Activated T-cell treated with anti-CD3 and anti-CD28 coated beads, Interleukin-2, amount 50 U/mL, for 72 hours (primary cell): ENCODE measurements around the gene CYP27A1. TPM values are rescaled to one million over a fixed set of nuclear protein-coding genes. Genes with fewer than 3 reads are reported as not detected.
"Not testable (repeated sequence)": the region's sequence is repeated elsewhere in the genome, so short reads cannot be mapped to it uniquely, and the experiment has no call there.

Source experiments
- ATAC-seq, 2 donors: fragments of 150-1000 bp; cut with Tn5 transposase; replicated peaks in 1 of 2; 2 replicates each; pipeline ENCODE4 v1.10.0; 2021; ENCODE audit warnings: moderate library complexity in 2 of 2, mild to moderate bottlenecking in 1 of 2
- DNase-seq, 2 donors: peaks; one replicate each; pipeline ENCODE4 v3.0.0; 2021 to 2022; ENCODE audit warnings: mixed read lengths in 1 of 2
- H3K27ac Mint-ChIP-seq: one replicate; pipeline ENCODE4 v1.8.0; 2022; ENCODE audit warnings: mild to moderate bottlenecking, moderate library complexity, mixed read lengths
- H3K27me3 Mint-ChIP-seq: one replicate; pipeline ENCODE4 v1.8.0; 2022; ENCODE audit warnings: low read depth, mixed read lengths
- H3K36me3 Mint-ChIP-seq, 2 donors: one replicate each; pipeline ENCODE4 v1.8.0; 2022; ENCODE audit warnings: mixed read lengths in 2 of 2, mild to moderate bottlenecking in 1 of 2; ENCODE audit not compliant: insufficient read depth in 2 of 2
- H3K4me1 Mint-ChIP-seq: one replicate; pipeline ENCODE4 v1.8.0; 2022; ENCODE audit warnings: low read depth, mixed read lengths
- H3K4me3 Mint-ChIP-seq, 2 donors: one replicate each; pipeline ENCODE4 v1.8.0; 2022; ENCODE audit warnings: mild to moderate bottlenecking in 2 of 2, mixed read lengths in 2 of 2, moderate library complexity in 2 of 2
- H3K9me3 Mint-ChIP-seq, 2 donors: one replicate each; pipeline ENCODE4 v1.8.0; 2022; ENCODE audit warnings: mixed read lengths in 2 of 2
- total RNA-seq, 2 donors: library from RNA; stranded (reverse); gene quantifications; one replicate each; pipeline ENCODE4 v1.2.3, GENCODE V29; 2022

Gene CYP27A1
- total RNA-seq, 2 donors from 2014 or later: 0.30 to 0.31 TPM

DNA sequence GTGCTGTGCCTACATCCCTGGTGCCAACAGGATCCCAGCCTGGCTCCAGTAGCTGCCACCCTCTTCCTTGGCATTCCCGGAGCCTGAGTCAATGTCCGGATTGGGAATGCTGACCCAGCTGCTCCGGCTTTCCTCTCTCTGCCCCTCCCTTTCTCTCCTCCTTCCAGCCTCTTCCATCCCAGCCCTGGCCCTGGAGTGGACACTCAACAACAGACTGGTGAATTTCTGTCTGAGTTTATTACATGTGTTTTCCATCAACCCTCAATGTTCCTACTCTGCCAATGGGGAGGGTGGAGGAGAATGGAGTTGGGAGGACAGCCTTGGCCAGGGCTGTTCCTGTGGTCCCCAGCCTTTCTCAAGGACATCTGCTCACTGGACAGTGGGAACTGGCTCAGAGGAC is 50.6 kb downstream of the CYP27A1 start:
- DNase-seq (no peak), ATAC-seq (no peak)
- no peaks in the 10 kb centered on the region for H3K4me1 Mint-ChIP-seq
- H3K36me3 Mint-ChIP-seq: peaks cover 0 to 2% of the 10 kb centered on the region in 2 donors
- no peak overlapping the region for H3K27ac Mint-ChIP-seq
- H3K27me3 Mint-ChIP-seq: peaks cover 31% of the 10 kb centered on the region
- peaks cover 0 to 4% of the 10 kb centered on the region in 2 donors for H3K9me3 Mint-ChIP-seq
- no peak overlapping the region for H3K4me3 Mint-ChIP-seq

DNA sequence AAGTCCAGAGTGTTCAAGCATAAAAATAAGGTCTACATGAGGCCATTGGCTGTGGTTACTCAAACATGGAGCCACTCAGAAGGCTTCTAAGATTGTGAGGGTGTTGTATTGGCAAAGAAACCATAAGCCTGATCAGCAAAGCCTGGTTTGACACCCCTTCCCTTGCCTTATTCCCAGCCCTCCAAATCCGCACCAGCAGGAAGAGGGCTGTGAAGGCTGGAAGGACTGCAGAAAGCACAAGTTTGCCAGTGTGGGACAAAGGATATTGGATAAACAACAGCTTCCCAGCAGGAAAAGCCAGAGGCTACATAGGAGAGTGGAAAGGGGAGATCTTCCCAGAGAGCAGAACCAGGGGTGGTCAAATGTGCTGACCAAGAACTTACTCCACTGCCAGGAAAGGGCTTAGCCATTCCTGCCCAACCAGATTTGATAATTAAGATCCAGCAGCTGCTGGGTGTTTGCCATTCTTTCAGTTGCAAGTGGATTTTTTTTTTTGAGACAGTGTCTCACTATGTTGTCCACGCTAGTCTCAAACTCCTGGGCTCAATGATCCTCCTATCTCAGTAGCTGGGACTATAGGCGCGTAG is 51.2 kb downstream of the CYP27A1 start:
- DNase-seq (no peak), ATAC-seq (no peak)
- Mint-ChIP-seq H3K4me1 (no peaks in the 10 kb centered on the region), H3K36me3 (peaks cover 0 to 2% of the 10 kb centered on the region in 2 donors), H3K9me3 (peaks cover 0 to 4% of the 10 kb centered on the region in 2 donors), H3K27ac (no peak overlapping the region), H3K4me3 (no peak overlapping the region), H3K27me3 (peaks cover 31% of the 10 kb centered on the region)

DNA sequence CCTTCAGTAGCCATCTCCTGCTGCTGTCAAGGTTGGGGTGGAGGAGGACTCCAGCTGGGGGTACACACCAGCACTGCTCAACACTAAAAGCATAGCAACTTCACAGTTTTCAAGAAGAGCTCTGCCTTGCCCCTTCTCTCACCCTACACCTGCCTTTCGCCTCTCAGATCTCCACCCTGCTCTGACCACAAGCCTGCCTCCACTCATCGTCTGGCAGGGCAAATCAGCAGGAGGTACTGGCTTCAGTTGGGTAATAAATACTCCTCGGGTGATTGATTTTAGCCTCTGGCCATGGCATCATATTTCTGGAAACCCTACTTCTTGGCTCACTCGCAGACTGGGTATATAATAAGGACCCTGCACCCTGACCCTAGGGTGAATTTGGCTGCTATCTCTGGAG is 52.7 kb downstream of the CYP27A1 start:
- Mint-ChIP-seq H3K27ac (no peak overlapping the region), H3K4me1 (no peaks in the 10 kb centered on the region), H3K4me3 (no peak overlapping the region), H3K27me3 (peaks cover 43% of the 10 kb centered on the region), H3K36me3 (peaks cover 0 to 2% of the 10 kb centered on the region in 2 donors), H3K9me3 (peaks cover 0 to 4% of the 10 kb centered on the region in 2 donors)
- no peak for ATAC-seq
- DNase-seq: no peak

DNA sequence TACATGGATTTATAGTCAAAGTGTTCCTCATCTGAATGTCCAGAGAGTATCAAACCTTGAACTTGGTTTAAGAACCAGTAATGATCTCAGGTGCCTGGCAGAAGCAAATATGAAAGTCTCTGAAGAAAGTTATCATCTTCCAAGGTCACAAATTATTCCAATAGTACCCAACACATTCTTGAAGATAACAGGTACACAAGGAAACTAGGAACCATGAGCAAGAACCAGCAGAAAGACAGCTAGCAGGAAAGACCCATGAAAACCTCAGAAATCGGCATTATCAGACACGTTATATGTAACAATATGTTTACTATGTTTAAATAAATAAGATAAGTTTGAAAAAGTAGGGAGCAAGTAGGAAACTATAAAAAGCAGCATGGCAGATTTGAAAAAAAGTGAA is 55.5 kb downstream of the CYP27A1 start:
- Mint-ChIP-seq H3K27me3 (peaks cover 37% of the 10 kb centered on the region), H3K4me1 (no peaks in the 10 kb centered on the region), H3K36me3 (peaks cover 0 to 2% of the 10 kb centered on the region in 2 donors), H3K4me3 (no peak overlapping the region), H3K9me3 (peaks cover 0 to 4% of the 10 kb centered on the region in 2 donors), H3K27ac (no peak overlapping the region)
- no peak for ATAC-seq
- no peak for DNase-seq

DNA sequence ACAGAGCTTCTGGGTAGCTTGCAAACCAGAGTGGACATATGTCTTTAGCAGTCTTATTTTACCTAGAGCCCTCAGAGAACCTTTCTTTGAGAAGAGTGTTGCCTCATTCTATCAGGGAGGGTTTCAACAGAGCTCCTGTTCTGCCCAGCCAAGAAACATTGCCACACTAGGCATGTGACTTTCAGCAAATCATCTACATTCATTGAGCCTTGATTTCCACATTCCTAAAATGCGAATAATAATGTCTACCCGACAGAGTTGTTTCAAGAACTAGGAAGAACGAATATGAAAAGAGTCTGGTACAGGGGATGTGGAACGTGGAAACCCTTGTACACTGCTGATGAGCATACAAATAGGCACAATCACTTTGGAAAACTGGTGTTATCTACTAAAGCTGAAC is 57.5 kb downstream of the CYP27A1 start:
- ATAC-seq (no peak), DNase-seq (no peak)
- Mint-ChIP-seq H3K27ac (no peak overlapping the region), H3K27me3 (peaks cover 35% of the 10 kb centered on the region), H3K4me1 (no peaks in the 10 kb centered on the region), H3K36me3 (peaks cover 0 to 2% of the 10 kb centered on the region in 2 donors), H3K4me3 (no peak overlapping the region), H3K9me3 (peaks cover 3 to 4% of the 10 kb centered on the region in 2 donors)

DNA sequence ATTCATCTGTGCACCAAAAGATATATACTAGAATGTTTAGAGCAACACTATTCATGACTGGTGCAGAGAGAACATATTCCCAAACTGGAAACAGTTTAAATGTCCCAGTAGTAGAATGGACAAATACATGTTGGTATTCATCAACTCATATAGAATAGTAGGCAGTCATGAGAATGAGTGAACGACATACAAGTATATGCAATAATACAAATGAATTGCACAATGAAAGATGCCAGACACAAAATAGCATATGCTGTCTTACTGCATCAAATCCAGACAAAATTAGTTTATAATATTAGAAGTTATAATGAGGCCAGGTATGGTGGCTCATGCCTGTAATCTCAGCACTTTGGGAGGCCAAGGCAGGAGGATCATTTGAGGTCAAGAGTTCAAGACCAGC is 57.9 kb downstream of the CYP27A1 start:
- ATAC-seq: no peak
- Mint-ChIP-seq H3K36me3 (peaks cover 0 to 2% of the 10 kb centered on the region in 2 donors), H3K4me1 (no peaks in the 10 kb centered on the region), H3K27ac (no peak overlapping the region), H3K4me3 (no peak overlapping the region), H3K27me3 (peaks cover 37% of the 10 kb centered on the region), H3K9me3 (peaks cover 3 to 4% of the 10 kb centered on the region in 2 donors)
- DNase-seq: no peak

DNA sequence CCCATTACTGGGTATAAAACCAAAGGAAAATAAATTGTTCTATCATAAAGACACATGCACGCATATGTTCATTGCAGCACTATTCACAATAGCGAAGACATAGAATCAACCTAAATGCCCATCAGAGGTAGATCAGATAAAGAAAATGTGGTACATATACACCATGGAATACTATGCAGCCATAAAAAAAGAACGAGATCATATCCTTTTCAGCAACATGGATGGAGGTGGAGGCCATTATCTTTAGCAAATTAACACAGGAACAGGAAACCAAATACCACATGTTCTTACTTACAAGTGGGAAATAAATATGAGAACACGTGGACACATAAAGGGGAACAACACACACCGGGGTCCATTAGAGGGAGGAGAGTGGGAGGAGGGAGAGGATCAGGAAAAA is 62.4 kb downstream of the CYP27A1 start:
- not testable (repeated sequence) for H3K4me1 Mint-ChIP-seq, H3K36me3 Mint-ChIP-seq, H3K27ac Mint-ChIP-seq

DNA sequence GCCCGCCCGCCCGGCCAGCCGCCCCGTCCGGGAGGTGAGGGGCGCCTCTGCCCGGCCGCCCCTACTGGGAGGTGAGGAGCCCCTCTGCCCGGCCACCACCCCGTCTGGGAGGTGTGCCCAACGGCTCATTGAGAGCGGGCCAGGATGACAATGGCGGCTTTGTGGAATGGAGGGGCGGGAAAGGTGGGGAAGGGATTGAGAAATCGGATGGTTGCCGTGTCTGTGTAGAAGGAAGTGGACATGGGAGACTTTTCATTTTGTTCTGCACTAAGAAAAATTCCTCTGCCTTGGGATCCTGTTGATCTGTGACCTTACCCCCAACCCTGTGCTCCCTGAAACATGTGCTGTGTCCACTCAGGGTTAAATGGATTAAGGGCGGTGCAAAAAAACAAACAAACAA is 65.0 kb downstream of the CYP27A1 start:
- peaks cover 20% of the 10 kb centered on the region for H3K27me3 Mint-ChIP-seq
- not testable (repeated sequence) for H3K27ac Mint-ChIP-seq, ATAC-seq, H3K9me3 Mint-ChIP-seq, H3K4me1 Mint-ChIP-seq, H3K36me3 Mint-ChIP-seq, H3K4me3 Mint-ChIP-seq, DNase-seq

More for the DNA sequence above, 62.4 kb downstream of the CYP27A1 start:
- not testable (repeated sequence) for ATAC-seq, DNase-seq, H3K4me3 Mint-ChIP-seq, H3K9me3 Mint-ChIP-seq
- peaks cover 29% of the 10 kb centered on the region for H3K27me3 Mint-ChIP-seq

DNA sequence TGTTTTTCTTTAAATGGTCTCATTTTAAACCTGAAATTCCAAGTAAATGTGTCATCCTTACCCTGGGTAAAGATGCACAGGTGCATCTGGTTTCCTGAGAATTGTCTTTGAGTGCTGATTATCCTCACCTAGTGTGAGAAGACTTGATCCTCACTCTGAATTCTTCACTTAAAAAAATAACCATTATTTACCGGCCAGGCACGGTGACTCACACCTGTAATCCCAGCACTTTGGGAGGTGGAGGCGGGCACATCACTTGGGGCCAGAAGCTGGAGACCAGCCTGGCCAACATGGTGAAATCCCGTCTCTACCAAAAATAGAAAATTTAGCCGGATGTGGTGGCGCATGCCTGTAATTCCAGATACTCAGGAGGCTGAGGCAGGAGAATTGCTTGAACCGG is 67.8 kb downstream of the CYP27A1 start:
- no peaks in the 10 kb centered on the region for H3K9me3 Mint-ChIP-seq

DNA sequence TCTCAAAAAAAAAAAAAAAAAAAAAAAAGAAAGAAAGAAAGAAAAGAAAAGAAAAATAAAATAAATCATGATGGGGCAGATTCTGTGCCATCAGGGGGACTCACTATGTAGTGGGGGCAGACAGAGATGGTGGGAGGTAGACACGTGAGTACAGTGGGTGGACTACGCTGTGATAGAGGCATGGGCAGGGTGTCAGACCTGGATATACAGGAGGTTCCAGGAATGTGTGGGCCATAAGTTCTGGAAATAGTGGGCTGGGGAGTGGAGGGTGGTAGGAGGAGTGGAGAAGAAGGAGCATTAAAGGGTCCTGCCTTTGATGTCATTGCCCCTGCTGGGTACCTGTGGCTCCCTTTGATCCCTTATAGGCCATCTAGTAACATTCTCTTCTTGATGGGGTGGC is 68.8 kb downstream of the CYP27A1 start:
- H3K27me3 Mint-ChIP-seq: peaks cover 37% of the 10 kb centered on the region
- no peaks in the 10 kb centered on the region for H3K4me1 Mint-ChIP-seq
- H3K4me3 Mint-ChIP-seq: no peak overlapping the region
- ATAC-seq (no peak), DNase-seq (no peak)
- H3K36me3 Mint-ChIP-seq: no peaks in the 10 kb centered on the region
- H3K27ac Mint-ChIP-seq: no peak overlapping the region
- no peaks in the 10 kb centered on the region for H3K9me3 Mint-ChIP-seq

More for the DNA sequence above, 67.8 kb downstream of the CYP27A1 start:
- Mint-ChIP-seq H3K4me3 (no peak overlapping the region), H3K4me1 (no peaks in the 10 kb centered on the region), H3K27me3 (peaks cover 26% of the 10 kb centered on the region), H3K27ac (no peak overlapping the region), H3K36me3 (no peaks in the 10 kb centered on the region)
- ATAC-seq: no peak
- no peak for DNase-seq

DNA sequence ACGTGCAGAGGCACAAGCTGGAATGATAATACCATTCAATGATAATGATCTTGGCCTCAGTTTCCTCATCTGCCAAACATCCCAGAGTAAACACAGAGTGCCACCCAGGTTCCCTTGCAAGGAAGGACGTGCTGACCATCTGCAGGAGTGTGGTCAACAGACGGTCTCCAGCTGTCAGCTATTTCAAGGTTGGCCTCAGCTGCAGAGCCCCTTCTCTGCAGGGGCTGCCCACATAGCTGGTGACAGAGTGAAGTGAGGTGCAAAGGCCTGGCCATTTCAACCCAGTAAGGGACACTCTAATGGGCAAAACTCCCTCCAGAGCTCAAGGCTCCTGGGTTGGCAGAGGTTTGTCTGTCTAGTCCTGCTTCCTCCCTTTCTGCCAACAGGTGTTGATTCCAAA is 69.3 kb downstream of the CYP27A1 start:
- H3K36me3 Mint-ChIP-seq: no peaks in the 10 kb centered on the region
- no peaks in the 10 kb centered on the region for H3K9me3 Mint-ChIP-seq
- peaks cover 42% of the 10 kb centered on the region for H3K27me3 Mint-ChIP-seq
- no peak overlapping the region for H3K4me3 Mint-ChIP-seq
- no peaks in the 10 kb centered on the region for H3K4me1 Mint-ChIP-seq
- no peak overlapping the region for H3K27ac Mint-ChIP-seq
- ATAC-seq (no peak), DNase-seq (no peak)

DNA sequence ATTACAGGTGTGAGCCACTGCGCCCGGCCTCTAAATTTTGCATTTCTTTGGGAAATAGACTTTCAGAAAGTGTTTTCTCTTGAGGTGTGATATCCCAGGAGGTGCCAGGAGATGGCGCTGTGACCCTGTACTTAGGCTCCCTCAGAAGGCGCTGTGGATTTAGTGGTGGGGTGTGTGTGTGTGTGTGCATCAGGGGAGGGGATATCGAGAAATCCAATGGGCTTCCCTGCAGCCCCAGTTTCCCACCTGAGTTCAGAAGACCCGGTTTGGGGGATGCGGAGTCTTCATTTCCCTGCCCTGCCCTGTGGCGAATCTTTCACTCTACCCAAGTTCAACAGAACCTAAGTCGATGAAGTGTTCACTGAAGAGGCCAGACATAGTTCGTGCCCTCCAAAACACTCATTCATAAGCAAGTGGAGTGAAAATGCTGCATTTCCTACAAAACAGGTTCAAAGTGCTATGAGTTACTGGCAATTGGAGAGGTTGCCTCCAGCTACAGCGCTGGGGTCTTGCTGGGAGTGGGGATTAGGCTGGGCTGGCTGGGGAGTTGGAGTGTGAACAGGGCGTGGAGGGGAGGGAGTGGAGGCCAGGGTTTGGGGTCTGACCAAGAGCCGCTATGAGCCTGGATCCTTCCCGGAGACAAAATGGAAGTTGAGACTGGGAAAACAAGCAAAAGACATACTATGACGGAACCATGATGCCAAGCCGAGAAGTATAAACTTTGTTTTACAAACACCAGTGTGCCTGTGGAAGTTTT is 71.1 kb downstream of the CYP27A1 start:
- Mint-ChIP-seq H3K9me3 (no peaks in the 10 kb centered on the region), H3K27me3 (peaks cover 60% of the 10 kb centered on the region), H3K36me3 (no peaks in the 10 kb centered on the region), H3K27ac (no peak overlapping the region), H3K4me3 (no peak overlapping the region), H3K4me1 (no peaks in the 10 kb centered on the region)
- ATAC-seq (peak; percentile 78 to 80), DNase-seq (peak; percentile 68 to 72)

DNA sequence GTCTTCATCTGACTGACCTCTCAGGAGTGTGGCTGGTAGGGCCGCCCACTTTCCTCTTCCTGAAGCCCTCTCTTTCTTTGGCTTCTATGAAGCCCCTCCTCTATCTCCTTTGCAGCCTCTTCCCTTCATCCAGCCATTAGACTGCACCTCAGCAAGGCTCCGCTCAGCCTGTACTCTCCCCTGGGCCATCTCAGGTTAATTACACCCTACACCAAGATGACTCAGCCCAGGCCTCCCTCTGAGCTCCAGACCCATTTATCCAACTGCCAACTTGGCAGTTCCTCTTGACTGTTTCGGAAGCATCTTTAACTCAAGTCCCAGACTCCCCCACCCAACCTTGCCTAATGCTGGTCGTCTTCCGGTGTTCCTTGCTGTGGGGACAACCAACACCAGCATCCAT is 71.8 kb downstream of the CYP27A1 start:
- no peak for ATAC-seq
- Mint-ChIP-seq H3K9me3 (no peaks in the 10 kb centered on the region), H3K4me3 (no peak overlapping the region), H3K36me3 (no peaks in the 10 kb centered on the region), H3K4me1 (no peaks in the 10 kb centered on the region), H3K27ac (no peak overlapping the region), H3K27me3 (peaks cover 67% of the 10 kb centered on the region)
- no peak for DNase-seq

DNA sequence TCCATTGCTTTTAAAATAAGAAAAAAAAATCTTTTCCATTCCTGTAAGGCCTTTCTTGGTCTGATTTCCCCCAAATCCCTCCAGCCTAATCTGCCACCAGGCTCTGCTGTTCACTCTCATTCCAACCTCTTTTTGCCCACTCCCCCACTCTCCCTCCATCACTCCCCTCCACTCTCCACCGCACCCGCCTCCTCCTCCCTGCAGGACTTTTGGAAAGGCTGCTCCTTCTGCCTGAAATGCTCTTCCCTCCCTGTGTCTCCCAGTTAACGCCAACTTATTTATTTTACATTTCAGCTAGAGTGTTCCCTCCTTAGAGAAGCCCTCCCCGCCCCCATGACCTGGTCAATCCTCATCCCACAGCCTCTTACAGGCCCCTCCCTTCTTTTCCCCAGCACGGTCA is 72.9 kb downstream of the CYP27A1 start:
- no peak overlapping the region for H3K27ac Mint-ChIP-seq
- no peak for DNase-seq
- ATAC-seq: no peak
- H3K9me3 Mint-ChIP-seq: no peaks in the 10 kb centered on the region
- H3K27me3 Mint-ChIP-seq: peaks cover 72% of the 10 kb centered on the region
- no peaks in the 10 kb centered on the region for H3K4me1 Mint-ChIP-seq
- no peaks in the 10 kb centered on the region for H3K36me3 Mint-ChIP-seq
- H3K4me3 Mint-ChIP-seq: no peak overlapping the region
